Endothelial cell of umbilical vein (primary cell): ENCODE results near the gene LHFPL6. TPM values are rescaled to one million over a fixed set of nuclear protein-coding genes. Genes with fewer than 3 reads are reported as not detected.

ENCODE experiments used
- BruUV-seq: library from RNA; stranded (reverse); fragments of 400-500 nt; replicated peaks from 2 replicates; lab custom pipeline; 2021; lab: Mats Ljungman, UMichigan
- CTCF ChIA-PET: fragments of 300-600, 350-600 bp; sonication (Branson Sonifier 250); formaldehyde crosslinking; loops from one replicate; lab custom pipeline; 2021; ENCODE audit warnings: antibody characterized with exemption, inconsistent platforms; lab: Charles Lee
- POLR2A ChIA-PET: fragments of 300-600, 350-600 bp; sonication (Branson Sonifier 250); formaldehyde crosslinking; loops from one replicate; lab custom pipeline; 2021; ENCODE audit warnings: antibody characterized with exemption, inconsistent platforms; lab: Charles Lee
- DNase-seq: peaks from one replicate; pipeline ENCODE4 v3.0.0-alpha.2; 2011; ENCODE audit warnings: low read depth, low spot score
- FAIRE-seq: peaks from 2 replicates; lab custom pipeline; 2011; peaks lifted over from hg19 to GRCh38; lab: Jason Lieb, UNC
- H2AFZ ChIP-seq: 2 replicates; pipeline ENCODE4 v1.6.0; 2012; ENCODE audit warnings: low read depth, low read length, control low read depth, inconsistent platforms
- H3K27ac ChIP-seq: 2 replicates; pipeline ENCODE4 v1.5.1; 2011; ENCODE audit warnings: low read depth, mild to moderate bottlenecking, control low read depth, low read length, moderate library complexity; ENCODE audit not compliant: insufficient read depth
- H3K27me3 ChIP-seq, 2 experiments: 2 replicates each; pipeline versions ENCODE4 v1.6.0 to v1.6.1; 2011; ENCODE audit warnings: low read length in 2 of 2, mixed read lengths in 1 of 2; ENCODE audit not compliant: control insufficient read depth in 2 of 2, insufficient read depth in 2 of 2
- H3K36me3 ChIP-seq, 2 experiments: 2 replicates in 1 of 2; 3 replicates in 1 of 2; pipeline ENCODE4 v1.5.1; 2011; ENCODE audit warnings: low read length in 2 of 2, mild to moderate bottlenecking in 1 of 2, moderate library complexity in 1 of 2; ENCODE audit not compliant: control insufficient read depth in 2 of 2, insufficient read depth in 2 of 2; ENCODE audit errors: extremely low read depth in 1 of 2
- H3K4me1 ChIP-seq: 3 replicates; pipeline ENCODE4 v1.5.1; 2011; ENCODE audit warnings: mild to moderate bottlenecking, low read length; ENCODE audit not compliant: control insufficient read depth, insufficient read depth; ENCODE audit errors: extremely low read depth
- H3K4me2 ChIP-seq: 2 replicates; pipeline ENCODE4 v1.6.1; 2011; ENCODE audit warnings: low read length, control low read depth, mixed read lengths; ENCODE audit not compliant: insufficient read depth
- H3K4me3 ChIP-seq, 3 experiments: fragments of 200-600 bp in 1 of 3; sonication (generic), shearing (Covaris generic) in 1 of 3; replicated peaks in 1 of 3; 2 replicates each; pipeline ENCODE4 v1.5.1; 2011 to 2016; ENCODE audit warnings: control low read depth in 3 of 3, low read length in 3 of 3, mild to moderate bottlenecking in 2 of 3, inconsistent platforms in 1 of 3, low read depth in 1 of 3, moderate library complexity in 1 of 3; ENCODE audit not compliant: insufficient read depth in 1 of 3
- H3K79me2 ChIP-seq: 2 replicates; pipeline ENCODE4 v1.6.0; 2012; ENCODE audit warnings: low read length, inconsistent platforms; ENCODE audit not compliant: control insufficient read depth, insufficient read depth
- H3K9ac ChIP-seq: replicated peaks from 2 replicates; pipeline ENCODE3; 2011; ENCODE audit warnings: low read length, control low read depth; ENCODE audit not compliant: insufficient read depth; ENCODE audit errors: extremely low read depth
- H3K9me1 ChIP-seq: replicated peaks from 3 replicates; pipeline ENCODE4 v1.6.0; 2011; ENCODE audit warnings: mild to moderate bottlenecking, low read length; ENCODE audit not compliant: control insufficient read depth, insufficient read depth; ENCODE audit errors: extremely low read depth
- H3K9me3 ChIP-seq: replicated peaks from 2 replicates; pipeline ENCODE4 v1.5.1; 2012; ENCODE audit warnings: low read length, inconsistent platforms; ENCODE audit not compliant: control insufficient read depth, insufficient read depth
- H4K20me1 ChIP-seq: replicated peaks from 2 replicates; pipeline ENCODE3; 2011; ENCODE audit warnings: mild to moderate bottlenecking, low read length; ENCODE audit not compliant: control insufficient read depth, insufficient read depth; ENCODE audit errors: extremely low read depth
- CTCF ChIP-seq, 2 donors: IDR thresholded peaks; 1 replicate in 1 of 2; 2 replicates in 1 of 2; pipeline ENCODE4 v1.5.1; 2011; ENCODE audit warnings: low read length in 2 of 2, mild to moderate bottlenecking in 2 of 2, moderate library complexity in 2 of 2, control low read depth in 1 of 2, inconsistent platforms in 1 of 2, low read depth in 1 of 2; ENCODE audit not compliant: insufficient read depth in 1 of 2; ENCODE audit errors: extremely low read depth in 1 of 2
- EZH2 ChIP-seq: IDR thresholded peaks from 2 replicates; pipeline ENCODE4 v1.6.1; 2012; ENCODE audit warnings: borderline replicate concordance, low read depth, mild to moderate bottlenecking, moderate library complexity, low read length, inconsistent platforms; ENCODE audit not compliant: severe bottlenecking
- FOS ChIP-seq: IDR thresholded peaks from 2 replicates; pipeline ENCODE4 v1.6.1; 2011; ENCODE audit warnings: mild to moderate bottlenecking, low read length, moderate library complexity, borderline replicate concordance; ENCODE audit not compliant: insufficient read depth
- GATA2 ChIP-seq: IDR thresholded peaks from 2 replicates; pipeline ENCODE4 v1.7.0; 2011; ENCODE audit warnings: low read depth, mild to moderate bottlenecking, moderate library complexity, mixed read lengths, low read length; ENCODE audit not compliant: insufficient read length, insufficient read depth
- JUN ChIP-seq: IDR thresholded peaks from 2 replicates; pipeline ENCODE4 v1.6.1; 2011; ENCODE audit warnings: borderline replicate concordance, low read depth; ENCODE audit not compliant: insufficient read length, insufficient read depth
- MAX ChIP-seq: IDR thresholded peaks from 2 replicates; pipeline ENCODE4 v1.6.1; 2011; ENCODE audit not compliant: insufficient read depth, insufficient read length
- MYC ChIP-seq: IDR thresholded peaks from one replicate; pipeline ENCODE4 v1.6.1; 2011; ENCODE audit warnings: mild to moderate bottlenecking, low read depth, low read length
- POLR2A ChIP-seq: IDR thresholded peaks from 2 replicates; pipeline ENCODE4 v1.6.1; 2012; ENCODE audit warnings: low read depth, mild to moderate bottlenecking, control low read depth, low read length
- POLR2AphosphoS5 ChIP-seq: IDR thresholded peaks from 2 replicates; pipeline ENCODE4 v1.6.1; 2012; ENCODE audit warnings: low read depth, mild to moderate bottlenecking, control low read depth, low read length, moderate library complexity; ENCODE audit not compliant: insufficient read depth
- dilution Hi-C: fragments of 300-500 bp; cut with MboI; formaldehyde crosslinking; loops from one replicate; pipeline ENCODE4 v1.15.0; 2019; ENCODE audit warnings: low sequenced_read_pairs; ENCODE audit not compliant: extremely low pct_ligation_motif_present
- intact Hi-C: fragments of 100-400 bp; cut with micrococcal nuclease; formaldehyde crosslinking; loops from one replicate; pipeline ENCODE4 v1.10.0; 2022
- polyA plus RNA-seq, 4 experiments: library from polyadenylated mRNA; depleted of rRNA in 3 of 4; stranded (reverse) in 3 of 4; unstranded in 1 of 4; fragments of >200 nt; gene quantifications; 2 replicates each; pipeline versions ENCODE4 v1.2.1 to v1.2.3, GENCODE V29; 2011 to 2012; ENCODE audit warnings: missing spikeins in 1 of 4
- total RNA-seq: library from RNA; stranded (reverse); gene quantifications from 2 replicates; pipeline ENCODE4 v1.2.3, GENCODE V29; 2021

Gene LHFPL6
- total and polyA plus RNA-seq, 2 donors (not counting 3 experiments of a cell fraction or from before 2014, with no cell fraction given) = 17.5 to 19.4 TPM

- intact Hi-C loops (no loop called here), dilution Hi-C loops (no loop called here)
- Histone ChIP-seq H2AFZ (no peak overlapping the region), H3K4me1 (no peaks in the 10 kb centered on the region), H3K27me3 (no peaks in the 10 kb centered on the region), H3K9me3 (no peaks in the 10 kb centered on the region), H3K9ac (no peak overlapping the region), H3K36me3 (no peaks in the 10 kb centered on the region), H3K79me2 (no peaks in the 10 kb centered on the region), H3K4me3 (no peak overlapping the region), H3K9me1 (no peaks in the 10 kb centered on the region), H3K4me2 (no peak overlapping the region), H3K27ac (no peak overlapping the region), H4K20me1 (no peaks in the 10 kb centered on the region)
- TF ChIP-seq MYC (no peak), FOS (no peak), MAX (no peak), POLR2A (no peak), CTCF (IDR thresholded peaks at IDR 0.05; ENCODE audit: extremely low read depth in 1 of 2, insufficient read depth in 1 of 2, low read depth in 1 of 2, low read length in 2 of 2) (no peak), GATA2 (no peak), JUN (no peak), EZH2 (no peak), POLR2AphosphoS5 (no peak)
- POLR2A ChIA-PET = no interaction called here
- CTCF ChIA-PET = interaction anchor here (1.0 to 1.8 kb wide), 3 partner anchors 12 to 214 kb away, joined by 3 to 5 read pairs (median 4); no protein-coding TSS in a partner anchor
- BruUV-seq = no TSS peak
- no peak for FAIRE-seq
- DNase-seq = no peak
These were observed 200.6 kb downstream of the LHFPL6 start for GRCh38 chr13:39402221-39402970.
